Measurements from ENCODE around the gene CHST5.

- TF ChIP-seq CTCF (IDR thresholded peaks at IDR 0.05): no peak
- no peak for TF ChIP-seq POLR2A (IDR thresholded peaks at IDR 0.05)
Measured at GRCh38 chr16:75519175-75519574, 16.7 kb downstream of the CHST5 start.
